Heart left ventricle (tissue), 13 donors: ENCODE data around the gene FBH1.

Experiments used
- CTCF ChIP-seq, 12 donors: fragments of 200-600 bp; sonication (generic) in 4 of 12; IDR thresholded peaks; one replicate each; pipeline versions ENCODE4 v1.5.0 to v1.8.0; 2018 to 2022; ENCODE audit warnings: antibody characterized with exemption in 12 of 12, mild to moderate bottlenecking in 5 of 12
- POLR2A ChIP-seq, 2 donors: fragments of 450-650 bp; IDR thresholded peaks; one replicate each; pipeline ENCODE4 v1.6.1; 2017; ENCODE audit warnings: antibody characterized with exemption in 2 of 2, mild to moderate bottlenecking in 2 of 2, moderate library complexity in 2 of 2
- donor health status: ischemic (EF 13 %, LVEDD 7.1; RV severe dilation, severe dysfunction).
- donor health status: DM: no; HTN: yes; CAD: no.
- donor health status: DM: no; HTN: no; CAD: no.
- donor health status: ischemic (EF 25% LVEDD 6.9; RV normal size, moderate dysfunction).
- donor health status: ischemic (EF 25% LVEDD 5.7; RV mildly dilated, moderate dysfunction).
- donor health status: ischemic (EF 35%, LVEDD 5.7; RV mildly dilated, moderate dysfunction).
- donor health status: nonischemic (EF 11% LVEDD 7.7; RV severe dilation, severe dysfunction).
- donor health status: DM: yes; HTN: yes; CAD: no.
- donor health status: PGD.
- donor health status: ischemic (EF 29% LVEDD 5.4; RV normal size, mild dysfunction).
- donor health status: nonischemic (EF 23%, LVEDD 6.1; RV moderate dilation, normal function).

- TF ChIP-seq CTCF (IDR thresholded peaks at IDR 0.05) (no peak), POLR2A (IDR thresholded peaks at IDR 0.05) (no peak)
Observed at GRCh38 chr10:5885619-5886018, 4.4 kb upstream of the FBH1 start.
